OCI-LY7 (cell line): Measurements from ENCODE around the gene MCM10. TPM values are rescaled to one million over a fixed set of nuclear protein-coding genes. Genes with fewer than 3 reads are reported as not detected.

Experiments
- BruUV-seq: library from RNA; stranded (reverse); fragments of 400-500 nt; replicated peaks from 2 replicates; lab custom pipeline; 2021; lab: Mats Ljungman, UMichigan
- CTCF ChIA-PET: fragments of 300-600 bp; sonication (Branson Sonifier 250); formaldehyde crosslinking; loops from one replicate; lab custom pipeline; 2022; ENCODE audit warnings: antibody characterized with exemption; ENCODE audit not compliant: unreplicated experiment; lab: Charles Lee
- POLR2A ChIA-PET: fragments of 300-600 bp; sonication (Branson Sonifier 250); formaldehyde crosslinking; loops from one replicate; lab custom pipeline; 2022; ENCODE audit warnings: antibody characterized with exemption; lab: Charles Lee
- DNase-seq: peaks from one replicate; pipeline ENCODE4 v3.0.0-alpha.2; 2015; ENCODE audit warnings: low spot score
- H2AFZ ChIP-seq: fragments of 200-600 bp; sonication (generic), shearing (Covaris generic); 2 replicates; pipeline ENCODE4 v1.6.1; 2014; ENCODE audit warnings: mild to moderate bottlenecking, antibody characterized with exemption, low read length, moderate library complexity
- H3K27ac ChIP-seq: fragments of 200-600 bp; sonication (generic); 2 replicates; pipeline ENCODE4 v1.5.1; 2014; ENCODE audit warnings: mixed run types, low read depth, mild to moderate bottlenecking, moderate library complexity, low read length, inconsistent platforms; ENCODE audit not compliant: poor library complexity, severe bottlenecking
- H3K36me3 ChIP-seq: fragments of 200-600 bp; sonication (generic); 2 replicates; pipeline ENCODE4 v1.6.1; 2014; ENCODE audit warnings: mild to moderate bottlenecking, antibody characterized with exemption, low read length, moderate library complexity, mixed read lengths; ENCODE audit not compliant: insufficient read depth
- H3K4me1 ChIP-seq: fragments of 200-600 bp; sonication (generic); 2 replicates; pipeline ENCODE4 v1.5.1; 2014; ENCODE audit warnings: mild to moderate bottlenecking, low read length; ENCODE audit not compliant: insufficient read depth, poor library complexity, severe bottlenecking
- H3K4me2 ChIP-seq: fragments of 200-600 bp; sonication (generic); 2 replicates; pipeline ENCODE4 v1.6.1; 2014; ENCODE audit warnings: mild to moderate bottlenecking, low read length
- H3K4me3 ChIP-seq: fragments of 200-600 bp; sonication (generic); 2 replicates; pipeline ENCODE4 v1.5.1; 2014; ENCODE audit warnings: mild to moderate bottlenecking, low read depth, low read length; ENCODE audit not compliant: poor library complexity, severe bottlenecking
- H3K79me2 ChIP-seq: fragments of 200-600 bp; sonication (generic); 2 replicates; pipeline ENCODE4 v1.6.1; 2016; ENCODE audit warnings: low read depth, mild to moderate bottlenecking, low read length, moderate library complexity, mixed read lengths; ENCODE audit not compliant: insufficient read depth
- H3K9me2 ChIP-seq: fragments of 200-600 bp; sonication (generic); 2 replicates; pipeline ENCODE4 v1.6.1; 2016; ENCODE audit warnings: mild to moderate bottlenecking, low read length, mixed read lengths; ENCODE audit not compliant: insufficient read depth
- H3K9me3 ChIP-seq: fragments of 200-600 bp; sonication (generic); 2 replicates; pipeline ENCODE4 v1.6.1; 2014; ENCODE audit warnings: mild to moderate bottlenecking, mixed run types, low read length, mixed read lengths
- H4K20me1 ChIP-seq: fragments of 200-600 bp; sonication (generic); 2 replicates; pipeline ENCODE4 v1.6.1; 2014; ENCODE audit warnings: mild to moderate bottlenecking, antibody characterized with exemption, low read length, moderate library complexity, mixed read lengths; ENCODE audit not compliant: insufficient read depth
- EZH2phosphoT487 ChIP-seq: fragments of 200-600 bp; sonication (generic); IDR thresholded peaks from 2 replicates; pipeline ENCODE4 v1.6.1; 2018; ENCODE audit warnings: low read depth, borderline replicate concordance, mild to moderate bottlenecking, mixed run types, antibody characterized with exemption, low read length, moderate library complexity, mixed read lengths
- intact Hi-C: fragments of 100-400 bp; cut with micrococcal nuclease; formaldehyde crosslinking; loops from one replicate; pipeline ENCODE4 v1.10.0; 2022; ENCODE audit not compliant: unreplicated experiment
- total RNA-seq, 2 experiments: library from RNA; depleted of rRNA in 1 of 2; stranded (reverse); fragments of >200 nt in 1 of 2; shearing (Covaris generic) in 1 of 2; gene quantifications; 2 replicates each; pipeline ENCODE4 v1.2.3, GENCODE V29; 2014 to 2022
- TF ChIP-seq, protein P1 (sequence below): fragments of 200-600 bp; sonication (generic); conservative IDR thresholded peaks from 2 replicates; pipeline ENCODE4 v1.5.1; 2014; ENCODE audit warnings: mild to moderate bottlenecking, antibody characterized with exemption, low read length, moderate library complexity, mixed read lengths

MCM10 gene
- total RNA-seq, 2 experiments from 2014 or later: 56.9 to 96.4 TPM

DNA sequence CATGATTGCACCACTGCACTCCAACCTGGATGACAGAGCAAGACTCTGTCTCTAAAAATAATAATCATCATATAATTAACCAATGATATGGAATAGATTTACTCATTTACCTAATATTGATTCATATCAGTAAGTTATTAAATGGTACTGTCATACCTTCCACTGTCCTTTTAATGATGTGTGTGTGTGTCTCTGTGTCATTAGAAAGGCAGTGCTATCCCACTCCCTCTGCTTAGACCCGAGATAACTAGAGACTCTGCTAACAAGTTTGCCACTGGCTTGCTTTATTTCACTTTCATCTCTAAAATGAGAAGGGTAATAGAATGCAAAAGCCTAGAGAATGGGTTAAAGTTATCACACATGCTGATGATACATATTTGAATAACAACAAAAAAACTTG, 21.1 kb downstream of the MCM10 start:
- intact Hi-C loops: no loop called here
- Histone ChIP-seq H3K4me3 (no peak overlapping the region), H3K36me3 (peaks cover 100% of the 10 kb centered on the region), H4K20me1 (no peaks in the 10 kb centered on the region), H3K79me2 (peaks cover 4% of the 10 kb centered on the region; the same call in 1 of the 2 replicates), H3K4me1 (no peaks in the 10 kb centered on the region), H3K9me2 (no peaks in the 10 kb centered on the region), H2AFZ (no peak overlapping the region), H3K9me3 (no peaks in the 10 kb centered on the region), H3K27ac (no peak overlapping the region), H3K4me2 (no peak overlapping the region)
- ChIA-PET CTCF (no interaction called here), POLR2A (no interaction called here)
- no TSS peak for BruUV-seq
- DNase-seq: no peak
- TF ChIP-seq, protein P1, sequence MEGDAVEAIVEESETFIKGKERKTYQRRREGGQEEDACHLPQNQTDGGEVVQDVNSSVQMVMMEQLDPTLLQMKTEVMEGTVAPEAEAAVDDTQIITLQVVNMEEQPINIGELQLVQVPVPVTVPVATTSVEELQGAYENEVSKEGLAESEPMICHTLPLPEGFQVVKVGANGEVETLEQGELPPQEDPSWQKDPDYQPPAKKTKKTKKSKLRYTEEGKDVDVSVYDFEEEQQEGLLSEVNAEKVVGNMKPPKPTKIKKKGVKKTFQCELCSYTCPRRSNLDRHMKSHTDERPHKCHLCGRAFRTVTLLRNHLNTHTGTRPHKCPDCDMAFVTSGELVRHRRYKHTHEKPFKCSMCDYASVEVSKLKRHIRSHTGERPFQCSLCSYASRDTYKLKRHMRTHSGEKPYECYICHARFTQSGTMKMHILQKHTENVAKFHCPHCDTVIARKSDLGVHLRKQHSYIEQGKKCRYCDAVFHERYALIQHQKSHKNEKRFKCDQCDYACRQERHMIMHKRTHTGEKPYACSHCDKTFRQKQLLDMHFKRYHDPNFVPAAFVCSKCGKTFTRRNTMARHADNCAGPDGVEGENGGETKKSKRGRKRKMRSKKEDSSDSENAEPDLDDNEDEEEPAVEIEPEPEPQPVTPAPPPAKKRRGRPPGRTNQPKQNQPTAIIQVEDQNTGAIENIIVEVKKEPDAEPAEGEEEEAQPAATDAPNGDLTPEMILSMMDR: no peak
- TF ChIP-seq EZH2phosphoT487: no peak

DNA sequence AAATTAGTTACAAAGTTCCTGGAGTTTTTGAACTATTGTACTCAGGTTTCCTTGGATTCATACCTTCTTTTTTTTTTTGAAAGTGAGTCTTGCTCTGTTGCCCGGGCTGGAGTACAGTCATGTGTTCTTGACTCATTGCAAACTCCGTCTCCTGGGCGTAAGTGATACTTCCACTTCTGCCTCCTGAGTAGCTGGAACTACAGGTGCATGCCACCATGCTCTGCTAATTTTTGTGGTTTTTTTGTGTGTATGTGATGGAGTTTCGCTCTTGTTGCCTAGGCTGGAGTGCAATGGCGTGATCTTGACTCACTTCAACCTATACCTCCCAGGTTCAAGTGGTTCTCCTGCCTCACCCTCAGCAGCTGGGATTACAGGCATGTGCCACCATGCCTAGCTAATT, 22.3 kb downstream of the MCM10 start:
- ChIA-PET POLR2A (no interaction called here), CTCF (no interaction called here)
- no peaks in the 10 kb centered on the region for H4K20me1 ChIP-seq
- no peak overlapping the region for H3K4me2 ChIP-seq
- no peak for DNase-seq
- no peak overlapping the region for H3K27ac ChIP-seq
- H3K9me3 ChIP-seq: no peaks in the 10 kb centered on the region
- intact Hi-C loops: no loop called here
- no peak overlapping the region for H3K4me3 ChIP-seq
- H3K4me1 ChIP-seq: no peaks in the 10 kb centered on the region
- no TSS peak for BruUV-seq
- peaks cover 4% of the 10 kb centered on the region; the same call in 1 of the 2 replicates for H3K79me2 ChIP-seq
- no peaks in the 10 kb centered on the region for H3K9me2 ChIP-seq
- TF ChIP-seq, protein P1: no peak
- TF ChIP-seq EZH2phosphoT487: no peak
- no peak overlapping the region for H2AFZ ChIP-seq
- peaks cover 100% of the 10 kb centered on the region for H3K36me3 ChIP-seq

DNA sequence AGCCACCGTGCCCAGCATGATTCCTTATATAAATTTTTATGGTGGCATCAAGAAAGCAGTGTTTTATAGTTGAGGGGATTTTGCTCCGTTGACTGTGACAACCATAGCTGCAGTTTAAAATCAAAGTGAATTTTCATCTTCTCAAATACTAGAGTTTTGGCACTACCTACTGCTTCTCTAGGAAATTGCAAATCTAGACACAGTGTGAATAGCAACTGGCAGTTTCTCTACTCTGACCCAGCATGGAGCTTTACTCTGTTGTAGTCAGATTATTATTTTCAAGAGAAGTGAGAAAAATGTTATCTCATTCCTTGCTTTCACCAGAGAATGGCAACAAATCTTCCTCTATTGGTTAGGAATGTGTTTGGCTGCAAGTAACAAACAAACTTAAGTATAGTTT, 22.9 kb downstream of the MCM10 start:
- no peaks in the 10 kb centered on the region for H3K9me3 ChIP-seq
- H3K27ac ChIP-seq: no peak overlapping the region
- no peak overlapping the region for H2AFZ ChIP-seq
- H3K9me2 ChIP-seq: no peaks in the 10 kb centered on the region
- BruUV-seq: no TSS peak
- H3K79me2 ChIP-seq: peaks cover 2% of the 10 kb centered on the region; the same call in 1 of the 2 replicates
- no peak overlapping the region for H3K4me2 ChIP-seq
- H4K20me1 ChIP-seq: no peaks in the 10 kb centered on the region
- intact Hi-C loops: no loop called here
- H3K4me3 ChIP-seq: no peak overlapping the region
- TF ChIP-seq EZH2phosphoT487: no peak
- TF ChIP-seq, protein P1: no peak
- CTCF ChIA-PET: no interaction called here
- H3K36me3 ChIP-seq: peaks cover 100% of the 10 kb centered on the region
- no peaks in the 10 kb centered on the region for H3K4me1 ChIP-seq
- no peak for DNase-seq
- POLR2A ChIA-PET: no interaction called here
